Fibroblast of villous mesenchyme (primary cell): ENCODE measurements around the gene CNOT4. TPM values are rescaled to one million over a fixed set of nuclear protein-coding genes. Genes with fewer than 3 reads are reported as not detected.

ENCODE experiments used
- DNase-seq: peaks from one replicate; pipeline ENCODE4 v3.0.0-alpha.2; 2010; ENCODE audit warnings: low read depth
- H3K4me3 ChIP-seq: 2 replicates; pipeline ENCODE4 v1.5.1; 2011; ENCODE audit warnings: low read depth, mild to moderate bottlenecking, low read length
- total RNA-seq: library from RNA; depleted of rRNA; stranded (reverse); fragments of >200 nt; gene quantifications from 2 replicates; pipeline ENCODE4 v1.2.3, GENCODE V29; 2012
- TF ChIP-seq, protein P1 (sequence below): IDR thresholded peaks from 2 replicates; pipeline ENCODE4 v1.5.1; 2012; ENCODE audit warnings: low read depth, mild to moderate bottlenecking, low read length; ENCODE audit not compliant: insufficient read depth

Gene CNOT4
- total RNA-seq, 1 donor: 16.4 TPM

GRCh38 chr7:135316648-135317313 is 193.1 kb downstream of the CNOT4 start:
- TF ChIP-seq, protein P1, sequence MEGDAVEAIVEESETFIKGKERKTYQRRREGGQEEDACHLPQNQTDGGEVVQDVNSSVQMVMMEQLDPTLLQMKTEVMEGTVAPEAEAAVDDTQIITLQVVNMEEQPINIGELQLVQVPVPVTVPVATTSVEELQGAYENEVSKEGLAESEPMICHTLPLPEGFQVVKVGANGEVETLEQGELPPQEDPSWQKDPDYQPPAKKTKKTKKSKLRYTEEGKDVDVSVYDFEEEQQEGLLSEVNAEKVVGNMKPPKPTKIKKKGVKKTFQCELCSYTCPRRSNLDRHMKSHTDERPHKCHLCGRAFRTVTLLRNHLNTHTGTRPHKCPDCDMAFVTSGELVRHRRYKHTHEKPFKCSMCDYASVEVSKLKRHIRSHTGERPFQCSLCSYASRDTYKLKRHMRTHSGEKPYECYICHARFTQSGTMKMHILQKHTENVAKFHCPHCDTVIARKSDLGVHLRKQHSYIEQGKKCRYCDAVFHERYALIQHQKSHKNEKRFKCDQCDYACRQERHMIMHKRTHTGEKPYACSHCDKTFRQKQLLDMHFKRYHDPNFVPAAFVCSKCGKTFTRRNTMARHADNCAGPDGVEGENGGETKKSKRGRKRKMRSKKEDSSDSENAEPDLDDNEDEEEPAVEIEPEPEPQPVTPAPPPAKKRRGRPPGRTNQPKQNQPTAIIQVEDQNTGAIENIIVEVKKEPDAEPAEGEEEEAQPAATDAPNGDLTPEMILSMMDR: no peak
- no peak for DNase-seq
- no peak overlapping the region for H3K4me3 ChIP-seq

DNA sequence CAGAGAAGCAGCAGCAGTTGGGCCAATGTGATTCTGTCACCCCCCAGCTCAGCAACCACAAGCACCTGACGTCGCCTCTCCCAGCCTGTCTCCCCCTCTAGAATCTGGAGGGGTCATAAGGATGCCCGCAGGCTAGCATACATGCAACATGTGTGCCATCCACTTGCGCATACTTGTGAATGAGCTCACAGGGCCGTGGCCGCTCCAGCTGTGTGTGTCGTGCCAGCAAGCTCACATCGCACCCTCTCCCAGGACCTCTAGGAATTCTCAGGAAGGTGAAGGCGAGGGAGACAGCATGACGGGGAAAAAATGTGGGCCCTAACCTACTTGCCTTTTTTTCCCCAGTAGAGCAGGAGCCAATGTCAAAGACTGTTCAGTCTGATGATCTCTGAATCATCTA is 195.9 kb downstream of the CNOT4 start:
- H3K4me3 ChIP-seq: no peak overlapping the region
- no peak for DNase-seq
- TF ChIP-seq, protein P1: no peak

Other genes starting within 250 kb of the CNOT4 start
- gene NUP205, start 47.8 kb upstream of the CNOT4 start, total RNA-seq: 52.5 and 75.6 TPM in 2 replicates
- gene STMP1, start 152.4 kb upstream of the CNOT4 start, total RNA-seq: 18.6 and 19.0 TPM in 2 replicates
- gene SLC13A4, start 218.1 kb upstream of the CNOT4 start, total RNA-seq: 0.32 TPM in 1 of 2 replicates, not detected in the other
- gene FAM180A, start 238.7 kb upstream of the CNOT4 start, total RNA-seq: 2.9 and 3.0 TPM in 2 replicates